GM10847 (cell line): Measurements from ENCODE around the gene XXYLT1.

Experiments used
- POLR2A ChIP-seq: IDR thresholded peaks from 2 replicates; pipeline ENCODE4 v1.6.1; 2011; ENCODE audit not compliant: insufficient read length; ENCODE audit errors: extremely low read depth

XXYLT1 gene

GRCh38 chr3:195258449-195259153, 12.4 kb downstream of the XXYLT1 start:
- TF ChIP-seq POLR2A: no peak

- no peak for TF ChIP-seq POLR2A
Observed at GRCh38 chr3:195257454-195258448, 13.2 kb downstream of the XXYLT1 start.

DNA sequence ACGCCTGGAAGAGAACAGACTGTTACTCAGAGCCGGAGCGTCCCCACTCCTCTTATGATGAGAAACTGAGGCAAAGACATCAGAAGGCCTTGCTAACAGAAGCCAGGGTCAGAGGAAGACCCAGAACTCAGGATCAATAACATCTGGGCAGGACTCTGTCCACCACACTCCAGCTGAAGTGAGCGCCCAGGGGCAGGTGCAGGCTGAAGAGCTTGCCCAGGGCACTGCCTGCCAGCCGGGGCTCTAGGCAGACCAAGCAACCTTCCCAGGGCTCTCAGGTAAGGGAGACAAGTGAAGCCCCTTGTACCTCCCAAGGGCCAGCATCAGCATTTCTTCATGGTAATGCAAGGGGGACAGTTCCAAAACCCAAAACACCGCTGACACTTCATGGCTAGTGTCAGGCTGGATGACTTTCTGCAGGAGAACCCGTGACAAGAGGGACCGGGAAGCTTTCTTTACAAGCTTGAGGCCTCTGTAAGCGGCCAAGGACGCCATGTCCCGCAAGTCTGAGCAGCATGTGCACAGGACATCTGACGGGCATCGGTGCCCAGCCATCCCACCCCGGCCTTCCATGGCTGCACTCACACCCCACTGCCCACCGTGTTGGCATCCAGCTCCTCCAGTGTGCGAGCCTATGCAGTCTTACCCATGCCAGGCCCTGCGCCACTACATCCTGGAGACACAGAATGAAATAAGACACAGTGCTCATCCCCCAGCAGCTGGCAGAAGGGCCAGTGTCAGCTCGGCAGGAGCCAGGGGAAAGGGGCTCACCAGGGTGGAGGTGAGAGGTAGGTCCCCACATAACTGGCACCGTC, 14.1 kb downstream of the XXYLT1 start:
- TF ChIP-seq POLR2A: no peak

- no peak for TF ChIP-seq POLR2A
Observed at GRCh38 chr3:195255571-195256501, 15.1 kb downstream of the XXYLT1 start.

DNA sequence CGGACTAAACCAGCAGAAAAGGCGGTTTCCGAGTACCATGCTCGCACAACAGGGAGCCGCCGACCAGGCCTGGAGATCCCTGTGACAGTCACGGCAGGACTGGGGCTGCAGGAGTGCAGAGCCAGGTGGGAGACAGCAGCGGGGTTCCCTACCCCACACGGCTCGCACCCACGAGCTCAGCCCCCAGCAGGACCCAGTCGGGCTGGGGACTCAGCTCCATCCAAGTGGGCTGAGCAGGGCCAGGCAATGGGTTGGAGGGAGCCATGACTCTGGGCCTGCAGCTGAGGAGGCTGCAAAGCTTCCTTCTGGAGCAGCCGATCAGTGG, 15.8 kb downstream of the XXYLT1 start:
- TF ChIP-seq POLR2A: no peak

- TF ChIP-seq POLR2A: no peak
Observed at GRCh38 chr3:195254454-195255175, 16.3 kb downstream of the XXYLT1 start.

GRCh38 chr3:195253923-195254432, 17.0 kb downstream of the XXYLT1 start:
- no peak for TF ChIP-seq POLR2A

DNA sequence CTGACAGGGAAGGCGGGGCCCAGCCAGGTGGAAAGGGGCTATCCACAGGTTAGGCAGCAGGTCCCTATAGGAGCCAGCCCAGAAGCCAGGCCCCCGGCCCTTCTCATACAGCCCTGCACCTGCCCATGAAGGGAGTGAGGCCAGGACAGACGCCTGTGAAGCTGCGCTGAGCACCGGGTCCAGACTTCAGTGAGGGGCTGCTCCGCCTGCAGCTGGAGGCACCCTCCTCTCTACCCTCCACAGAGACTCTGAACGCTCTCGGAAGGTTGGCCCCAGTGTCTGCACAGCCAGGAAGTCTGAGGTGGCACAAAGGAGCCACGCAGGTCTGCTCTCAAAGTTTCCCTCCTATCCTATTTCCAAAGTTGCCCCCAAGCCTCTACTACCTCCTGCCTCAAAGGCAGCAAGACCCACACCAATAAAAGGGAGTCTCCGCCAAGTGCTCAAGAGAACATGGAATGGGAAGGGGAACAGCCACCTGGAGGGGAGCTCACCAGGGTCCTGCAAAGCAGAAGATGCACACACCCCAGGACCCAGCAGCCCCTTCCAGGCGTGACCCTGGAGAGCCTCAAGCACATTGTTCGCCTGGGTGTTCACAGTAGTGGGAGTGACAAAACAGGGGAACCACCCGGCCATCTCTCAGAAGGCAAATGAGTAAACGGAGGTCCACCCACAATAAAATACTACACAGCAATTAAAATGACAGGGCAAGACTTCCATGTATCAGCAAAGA, 19.5 kb downstream of the XXYLT1 start:
- no peak for TF ChIP-seq POLR2A

- no peak for TF ChIP-seq POLR2A
Observed at GRCh38 chr3:195250473-195251251, 20.3 kb downstream of the XXYLT1 start.

GRCh38 chr3:195249858-195250464, 21.0 kb downstream of the XXYLT1 start:
- no peak for TF ChIP-seq POLR2A

- no peak for TF ChIP-seq POLR2A
Observed at GRCh38 chr3:195249057-195249770, 21.7 kb downstream of the XXYLT1 start.
